Measurements from ENCODE around the gene FAM107B.
A peak's percentile ranks its signal among the peaks of the same experiment; 100 is the strongest.
"Not testable (repeated sequence)": the region's sequence is repeated elsewhere in the genome, so short reads cannot be mapped to it uniquely, and the experiment has no call there.

Gene FAM107B

DNA sequence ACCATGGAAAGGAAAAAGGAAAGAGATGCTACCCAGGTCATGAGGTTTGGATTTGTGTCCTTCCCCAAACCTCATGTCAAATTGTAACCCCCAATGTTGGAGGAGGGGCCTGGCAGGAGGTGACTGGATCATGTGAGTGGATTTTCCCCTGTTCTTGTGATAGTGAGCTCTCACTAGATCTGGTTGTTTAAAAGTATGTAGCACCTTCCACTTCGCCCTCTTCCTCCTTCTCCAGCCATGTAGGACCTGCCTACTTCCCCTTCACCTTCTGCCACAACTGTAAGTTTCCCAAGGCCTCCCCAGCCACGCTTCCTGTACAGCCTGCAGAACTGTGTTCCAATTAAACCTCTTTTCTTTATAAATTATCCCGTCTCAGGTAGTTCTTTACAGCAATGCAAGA, 113.9 kb downstream of the FAM107B start:
- no peaks in the 10 kb centered on the region for H3K36me3 ChIP-seq (ENCODE audit: insufficient read depth, low read length)
- H3K4me1 ChIP-seq (ENCODE audit: insufficient read depth, low read length) = 0 out of 2 replicates have a peak, but pooled peaks cover 3% of the 10 kb centered on the region
- H3K4me3 ChIP-seq (ENCODE audit: low read length) = no peak overlapping the region
- no peak overlapping the region for H3K27ac ChIP-seq (ENCODE audit: low read depth, low read length)
- no peaks in the 10 kb centered on the region for H3K9me3 ChIP-seq (ENCODE audit: insufficient read depth, low read depth, low read length)
- H3K27me3 ChIP-seq (ENCODE audit: insufficient read depth, low read length) = no peaks in the 10 kb centered on the region
- 97% methylated on average over 3 of the region's 3 CpGs for WGBS
- H3K9ac ChIP-seq (ENCODE audit: low read depth, low read length) = no peak overlapping the region

- H3K9ac ChIP-seq (ENCODE audit: low read depth, low read length) = no peak overlapping the region
- WGBS = 94% methylated on average over 7 of the region's 7 CpGs
- no peaks in the 10 kb centered on the region for H3K36me3 ChIP-seq (ENCODE audit: insufficient read depth, low read length)
- H3K9me3 ChIP-seq (ENCODE audit: insufficient read depth, low read depth, low read length) = no peaks in the 10 kb centered on the region
- H3K27me3 ChIP-seq (ENCODE audit: insufficient read depth, low read length) = no peaks in the 10 kb centered on the region
- no peak overlapping the region for H3K4me3 ChIP-seq (ENCODE audit: low read length)
- H3K27ac ChIP-seq (ENCODE audit: low read depth, low read length) = no peak overlapping the region
- peaks cover 12% of the 10 kb centered on the region for H3K4me1 ChIP-seq (ENCODE audit: insufficient read depth, low read length)
Measured at GRCh38 chr10:14659626-14660196, 115.0 kb downstream of the FAM107B start.

DNA sequence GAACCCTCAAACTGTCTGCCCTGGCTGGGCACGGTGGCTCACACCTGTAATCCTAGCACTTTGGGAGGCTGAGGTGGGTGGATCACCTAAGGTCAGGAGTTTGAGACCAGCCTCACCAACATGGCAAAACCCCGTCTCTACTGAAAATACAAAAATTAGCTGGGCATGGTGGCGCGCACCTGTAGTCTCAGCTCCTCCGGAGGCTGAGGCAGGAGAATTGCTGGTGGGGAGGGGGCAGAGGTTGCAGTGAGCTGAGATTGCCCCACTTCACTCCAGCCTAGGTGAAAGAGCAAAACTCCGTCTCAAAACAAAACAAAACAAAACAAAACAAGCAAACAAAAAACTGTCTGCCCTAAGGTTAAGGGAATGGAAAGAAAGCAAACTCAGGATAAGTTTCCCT, 115.6 kb downstream of the FAM107B start:
- not testable (repeated sequence) for H3K9me3 ChIP-seq (ENCODE audit: insufficient read depth, low read depth, low read length); H3K36me3 ChIP-seq (ENCODE audit: insufficient read depth, low read length); H3K27ac ChIP-seq (ENCODE audit: low read depth, low read length); H3K9ac ChIP-seq (ENCODE audit: low read depth, low read length); H3K27me3 ChIP-seq (ENCODE audit: insufficient read depth, low read length); H3K4me3 ChIP-seq (ENCODE audit: low read length)
- peaks cover 18% of the 10 kb centered on the region for H3K4me1 ChIP-seq (ENCODE audit: insufficient read depth, low read length)
- 94% methylated on average over 6 of the region's 6 CpGs for WGBS

GRCh38 chr10:14658331-14659127, 116.2 kb downstream of the FAM107B start:
- H3K4me3 ChIP-seq (ENCODE audit: low read length) = no peak overlapping the region
- H3K4me1 ChIP-seq (ENCODE audit: insufficient read depth, low read length) = peaks cover 24% of the 10 kb centered on the region
- no peaks in the 10 kb centered on the region for H3K9me3 ChIP-seq (ENCODE audit: insufficient read depth, low read depth, low read length)
- H3K27ac ChIP-seq (ENCODE audit: low read depth, low read length) = no peak overlapping the region
- H3K9ac ChIP-seq (ENCODE audit: low read depth, low read length) = no peak overlapping the region
- no peaks in the 10 kb centered on the region for H3K36me3 ChIP-seq (ENCODE audit: insufficient read depth, low read length)
- H3K27me3 ChIP-seq (ENCODE audit: insufficient read depth, low read length) = no peaks in the 10 kb centered on the region
- WGBS = 69% methylated on average over 7 of the region's 7 CpGs

DNA sequence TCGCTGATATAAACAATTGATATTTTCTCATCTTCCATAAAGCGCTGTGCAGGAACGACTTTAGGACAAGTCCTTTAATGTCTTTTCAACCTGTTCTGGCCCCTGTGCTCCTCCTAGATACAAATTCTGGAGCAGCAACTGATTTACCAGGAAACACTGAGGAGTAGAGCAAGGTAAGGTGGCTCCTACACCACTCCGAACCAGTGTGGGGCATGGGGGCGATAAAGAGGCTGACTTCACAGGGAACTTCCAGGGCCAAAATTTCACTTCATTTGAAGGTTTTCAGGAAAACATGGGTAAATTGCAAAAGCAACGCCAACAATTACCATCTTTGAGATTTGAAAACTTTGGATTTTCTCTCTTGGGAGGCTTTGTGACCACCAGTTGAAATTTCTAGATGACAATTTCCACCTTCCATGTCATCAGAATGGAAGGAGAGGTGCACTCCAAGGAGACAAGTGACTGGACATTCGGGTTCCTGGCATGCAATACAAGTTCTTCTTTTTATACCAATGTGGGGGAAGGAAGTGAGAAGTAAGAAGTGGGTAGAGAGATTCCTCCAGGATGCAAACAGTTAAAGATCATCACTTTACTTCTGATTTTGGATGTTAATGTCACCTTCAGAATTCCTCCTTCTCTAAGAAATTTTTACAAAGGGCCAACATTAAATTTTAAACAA, 118.5 kb downstream of the FAM107B start:
- Histone ChIP-seq H3K4me3 (ENCODE audit: low read length) (no peak overlapping the region), H3K27me3 (ENCODE audit: insufficient read depth, low read length) (no peaks in the 10 kb centered on the region), H3K9ac (ENCODE audit: low read depth, low read length) (no peak overlapping the region), H3K36me3 (ENCODE audit: insufficient read depth, low read length) (no peaks in the 10 kb centered on the region), H3K9me3 (ENCODE audit: insufficient read depth, low read depth, low read length) (no peaks in the 10 kb centered on the region), H3K4me1 (ENCODE audit: insufficient read depth, low read length) (peaks cover 36% of the 10 kb centered on the region), H3K27ac (ENCODE audit: low read depth, low read length) (no peak overlapping the region)
- 92% methylated on average over 7 of the region's 7 CpGs for WGBS

- Histone ChIP-seq H3K4me1 (ENCODE audit: insufficient read depth, low read length) (peaks cover 36% of the 10 kb centered on the region), H3K27me3 (ENCODE audit: insufficient read depth, low read length) (no peaks in the 10 kb centered on the region), H3K27ac (ENCODE audit: low read depth, low read length) (no peak overlapping the region), H3K36me3 (ENCODE audit: insufficient read depth, low read length) (no peaks in the 10 kb centered on the region), H3K4me3 (ENCODE audit: low read length) (no peak overlapping the region), H3K9ac (ENCODE audit: low read depth, low read length) (no peak overlapping the region), H3K9me3 (ENCODE audit: insufficient read depth, low read depth, low read length) (no peaks in the 10 kb centered on the region)
- 67% methylated on average over 3 of the region's 3 CpGs for WGBS
Measured at GRCh38 chr10:14654821-14655382, 119.8 kb downstream of the FAM107B start.

DNA sequence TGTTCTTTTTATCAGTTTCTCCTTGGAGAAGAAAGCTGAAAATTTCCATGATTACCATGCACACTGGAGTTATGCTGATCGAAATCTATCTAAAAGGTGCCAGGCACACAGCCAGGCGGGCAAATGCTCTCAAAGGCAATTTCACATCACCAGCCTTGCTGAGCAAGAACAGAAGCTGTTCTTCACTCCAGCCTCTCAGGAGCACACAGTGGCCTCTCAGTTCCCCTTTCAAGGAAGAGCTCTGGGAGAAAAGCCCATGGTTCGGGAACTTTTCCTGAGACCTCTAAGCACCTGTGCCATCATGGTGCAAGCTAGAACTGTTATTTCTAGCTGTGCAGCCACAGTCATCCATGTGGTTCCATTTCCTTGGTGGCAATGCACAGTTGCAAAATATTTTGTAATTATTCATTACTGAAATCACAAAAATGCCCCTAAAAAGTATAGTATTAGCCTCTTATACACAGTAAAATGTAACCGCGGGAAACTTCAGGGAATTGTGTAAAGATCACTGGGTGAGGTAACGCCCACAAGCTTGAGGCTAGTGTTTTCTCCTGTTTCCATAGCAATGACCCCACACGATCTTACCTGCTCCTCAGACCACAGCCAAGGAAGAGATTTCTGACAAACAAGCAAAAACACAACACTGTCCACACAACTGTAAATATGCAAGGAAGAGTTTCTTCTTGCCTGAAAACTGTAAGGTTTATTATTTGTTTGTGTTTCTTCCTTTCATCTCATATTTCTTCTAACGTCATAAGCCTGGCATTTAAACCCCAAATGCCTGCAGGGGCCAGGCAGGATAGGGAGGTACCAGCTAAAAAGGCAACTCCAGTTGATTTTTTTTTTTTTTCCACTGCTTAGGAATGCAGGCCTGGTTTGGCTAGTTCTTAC, 121.2 kb downstream of the FAM107B start:
- Histone ChIP-seq H3K4me3 (ENCODE audit: low read length) (no peak overlapping the region), H3K9ac (ENCODE audit: low read depth, low read length) (peak overlapping the region; percentile 34; the same call in 1 of the 2 replicates), H3K27me3 (ENCODE audit: insufficient read depth, low read length) (no peaks in the 10 kb centered on the region), H3K4me1 (ENCODE audit: insufficient read depth, low read length) (peaks cover 43% of the 10 kb centered on the region), H3K36me3 (ENCODE audit: insufficient read depth, low read length) (no peaks in the 10 kb centered on the region), H3K27ac (ENCODE audit: low read depth, low read length) (peak overlapping the region; percentile 50; the same call in 1 of the 2 replicates), H3K9me3 (ENCODE audit: insufficient read depth, low read depth, low read length) (no peaks in the 10 kb centered on the region; the same call in 1 of the 2 replicates)
- 58% methylated on average over 7 of the region's 8 CpGs for WGBS

GRCh38 chr10:14652816-14653215, 121.9 kb downstream of the FAM107B start:
- Histone ChIP-seq H3K27me3 (ENCODE audit: insufficient read depth, low read length) (no peaks in the 10 kb centered on the region), H3K9ac (ENCODE audit: low read depth, low read length) (no peak overlapping the region), H3K9me3 (ENCODE audit: insufficient read depth, low read depth, low read length) (no peaks in the 10 kb centered on the region; the same call in 1 of the 2 replicates), H3K4me1 (ENCODE audit: insufficient read depth, low read length) (peaks cover 46% of the 10 kb centered on the region), H3K36me3 (ENCODE audit: insufficient read depth, low read length) (no peaks in the 10 kb centered on the region), H3K27ac (ENCODE audit: low read depth, low read length) (no peak overlapping the region), H3K4me3 (ENCODE audit: low read length) (no peak overlapping the region)
- WGBS = 90% methylated on average over 5 of the region's 5 CpGs

DNA sequence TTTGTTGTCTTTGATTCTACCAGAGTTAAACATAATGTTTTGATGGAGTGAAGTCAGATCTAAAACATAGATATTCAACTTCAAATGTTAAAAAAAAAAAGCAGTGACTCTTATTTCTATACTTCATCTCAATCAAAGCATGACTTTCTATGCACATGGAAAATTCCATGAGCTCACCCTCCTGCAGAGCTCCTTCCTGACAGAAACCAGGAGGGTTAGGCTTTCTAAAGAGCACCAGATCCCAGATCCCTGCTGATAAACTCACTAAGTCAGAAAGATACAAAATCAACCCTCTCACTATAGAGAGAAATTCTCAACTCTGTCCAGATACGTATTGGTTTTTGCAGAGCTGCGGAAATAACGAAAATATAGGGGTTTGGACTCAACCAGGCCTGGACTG, 122.6 kb downstream of the FAM107B start:
- WGBS = 91% methylated on average over 3 of the region's 3 CpGs
- Histone ChIP-seq H3K9ac (ENCODE audit: low read depth, low read length) (no peak overlapping the region), H3K4me1 (ENCODE audit: insufficient read depth, low read length) (peaks cover 46% of the 10 kb centered on the region), H3K9me3 (ENCODE audit: insufficient read depth, low read depth, low read length) (no peaks in the 10 kb centered on the region; the same call in 1 of the 2 replicates), H3K36me3 (ENCODE audit: insufficient read depth, low read length) (no peaks in the 10 kb centered on the region), H3K4me3 (ENCODE audit: low read length) (no peak overlapping the region), H3K27ac (ENCODE audit: low read depth, low read length) (no peak overlapping the region), H3K27me3 (ENCODE audit: insufficient read depth, low read length) (no peaks in the 10 kb centered on the region)

DNA sequence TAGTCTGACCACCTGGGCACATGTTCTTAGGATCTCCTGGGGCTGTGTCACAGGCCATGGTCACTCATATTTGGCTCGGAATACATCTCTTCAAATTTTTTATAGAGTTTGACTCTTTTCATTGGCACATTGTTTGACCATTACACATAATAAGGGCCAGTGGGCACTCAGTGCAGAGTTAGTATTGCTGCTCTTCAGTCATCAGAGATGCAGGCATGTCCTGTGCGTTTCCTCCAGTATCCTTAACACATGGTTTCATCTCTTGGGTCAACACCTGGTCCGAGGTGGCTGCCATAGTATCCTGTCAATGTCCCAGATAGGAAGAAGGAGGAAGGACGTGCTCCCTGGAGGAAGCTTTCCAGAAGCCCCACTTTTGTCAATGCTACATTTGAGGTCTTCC, 125.0 kb downstream of the FAM107B start:
- Histone ChIP-seq H3K9ac (ENCODE audit: low read depth, low read length) (no peak overlapping the region), H3K27ac (ENCODE audit: low read depth, low read length) (no peak overlapping the region), H3K36me3 (ENCODE audit: insufficient read depth, low read length) (no peaks in the 10 kb centered on the region), H3K4me1 (ENCODE audit: insufficient read depth, low read length) (peaks cover 34% of the 10 kb centered on the region), H3K27me3 (ENCODE audit: insufficient read depth, low read length) (no peaks in the 10 kb centered on the region), H3K9me3 (ENCODE audit: insufficient read depth, low read depth, low read length) (no peaks in the 10 kb centered on the region; the same call in 1 of the 2 replicates), H3K4me3 (ENCODE audit: low read length) (no peak overlapping the region)
- WGBS = 93% methylated on average over 4 of the region's 4 CpGs
